GM21390 (cell line): ENCODE measurements around the gene SALL4.
"Not testable (repeated sequence)": the region's sequence is repeated elsewhere in the genome, so short reads cannot be mapped to it uniquely, and the experiment has no call there.

Source experiments
- ATAC-seq: cut with Tn5 transposase; IDR thresholded peaks from one replicate; pipeline ENCODE4 v1.9.1; 2021; ENCODE audit not compliant: unreplicated experiment

Gene SALL4

DNA sequence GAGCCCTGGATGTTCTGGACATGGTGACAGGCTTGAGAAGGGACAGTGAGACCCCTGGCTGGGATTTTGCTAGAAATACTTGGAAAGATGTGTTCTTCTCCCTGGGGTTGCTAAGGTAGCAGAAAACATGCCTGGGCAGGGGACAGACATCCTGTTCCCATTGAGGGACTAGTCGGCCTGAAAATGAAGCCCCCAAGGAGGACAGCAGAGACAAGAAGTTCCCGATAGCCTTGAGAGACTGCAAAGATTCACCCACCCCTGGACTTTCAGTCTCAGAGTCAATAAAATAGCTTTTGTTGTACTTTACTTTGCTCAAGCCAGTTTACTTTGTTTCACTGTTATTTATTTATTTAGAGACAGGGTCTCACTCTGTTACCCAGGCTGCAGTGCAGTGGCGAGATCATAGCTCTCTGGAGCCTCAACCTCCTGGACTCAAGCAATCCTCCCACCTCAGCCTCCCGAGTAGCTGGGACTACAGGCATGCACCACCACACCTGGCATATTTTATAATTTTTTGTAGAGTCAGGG is 62.5 kb downstream of the SALL4 start:
- ATAC-seq, result no peak

DNA sequence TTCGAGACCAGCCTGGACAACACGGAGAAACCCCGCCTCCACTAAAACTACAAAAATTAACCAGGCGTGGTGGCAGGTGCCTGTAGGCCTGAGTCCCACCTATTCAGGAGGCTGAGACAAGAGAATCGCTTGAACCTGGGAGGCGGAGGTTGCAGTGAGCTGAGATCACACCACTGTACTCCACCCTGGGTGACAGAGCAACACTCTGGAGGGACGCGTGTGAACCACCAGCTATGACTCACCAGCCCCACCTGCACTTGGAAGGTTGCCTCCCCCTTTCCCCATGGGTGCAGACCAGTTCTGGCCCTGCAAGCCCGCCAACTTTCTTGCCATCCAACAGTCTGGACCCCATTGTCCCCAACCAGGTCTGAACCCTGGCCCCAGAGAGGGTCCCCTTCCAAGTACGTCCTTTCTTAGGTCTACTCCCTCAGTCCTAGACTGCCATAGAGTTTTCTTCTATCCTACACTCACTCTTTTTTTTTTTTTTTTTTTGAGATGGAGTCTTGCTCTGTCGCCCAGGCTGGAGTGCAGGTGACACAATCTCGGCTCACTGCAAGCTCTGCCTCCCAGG is 63.4 kb downstream of the SALL4 start:
- ATAC-seq, result no peak

DNA sequence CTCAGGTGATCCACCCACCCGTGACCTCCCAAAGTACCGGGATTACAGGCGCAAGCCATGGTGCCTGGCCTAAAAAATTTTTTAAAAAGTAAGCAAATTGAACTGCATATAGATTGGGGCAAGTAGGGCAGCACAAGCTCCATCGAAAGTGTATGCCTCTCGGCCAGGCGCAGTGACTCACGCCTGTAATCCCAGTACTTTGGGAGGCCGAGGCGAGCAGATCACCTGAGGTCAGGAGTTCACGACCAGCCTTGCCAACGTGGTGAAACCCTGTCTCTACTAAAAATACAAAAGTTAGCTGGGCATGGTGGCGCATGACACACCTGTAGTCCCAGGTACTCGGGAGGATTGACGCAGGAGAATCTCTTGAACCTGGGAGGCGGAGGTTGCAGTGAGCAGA is 64.1 kb downstream of the SALL4 start:
- ATAC-seq, result not testable (repeated sequence)

GRCh38 chr20:51736947-51737346 is 65.4 kb downstream of the SALL4 start:
- ATAC-seq, result no peak

DNA sequence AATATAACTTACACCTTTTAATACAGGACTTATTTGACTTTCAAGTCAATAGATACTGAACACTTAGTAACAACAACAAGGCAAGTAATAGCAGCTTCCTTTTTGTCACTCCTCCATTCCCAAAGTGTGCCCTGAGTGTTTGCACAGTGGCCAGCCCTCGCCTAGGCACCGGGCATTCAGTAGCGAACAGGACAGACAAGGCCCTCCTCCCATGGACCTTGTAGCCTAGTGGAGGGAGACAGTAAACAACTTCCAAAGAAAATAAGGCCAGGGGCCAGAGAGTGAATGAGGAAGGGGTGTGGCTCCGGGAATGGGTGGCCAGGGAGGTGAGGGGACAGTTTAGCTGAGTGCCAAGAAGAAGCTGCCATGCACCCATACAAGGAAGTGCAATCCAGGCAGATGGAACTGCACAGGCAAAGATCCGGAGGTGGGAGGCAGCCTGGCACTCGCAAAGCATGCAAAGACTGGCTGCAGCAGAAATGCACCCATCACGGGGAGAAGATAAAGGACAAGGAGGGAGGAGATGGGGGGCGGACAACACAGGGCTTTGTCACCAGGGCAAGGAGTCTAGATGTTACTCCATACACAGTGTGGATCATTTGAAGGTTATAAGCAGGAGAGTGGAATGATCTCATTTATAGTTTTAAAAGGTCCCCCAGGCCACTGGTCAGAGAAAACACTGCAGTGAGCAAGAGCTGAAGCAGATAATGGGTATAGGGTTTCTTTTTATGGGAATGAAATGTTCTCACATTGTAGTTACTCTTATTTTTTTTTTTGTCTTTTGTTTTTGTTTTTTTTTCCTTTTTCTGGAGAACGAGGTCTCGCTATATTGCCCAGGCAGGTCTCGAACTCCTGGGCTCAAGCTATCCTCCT is 66.4 kb downstream of the SALL4 start:
- ATAC-seq, result no peak

DNA sequence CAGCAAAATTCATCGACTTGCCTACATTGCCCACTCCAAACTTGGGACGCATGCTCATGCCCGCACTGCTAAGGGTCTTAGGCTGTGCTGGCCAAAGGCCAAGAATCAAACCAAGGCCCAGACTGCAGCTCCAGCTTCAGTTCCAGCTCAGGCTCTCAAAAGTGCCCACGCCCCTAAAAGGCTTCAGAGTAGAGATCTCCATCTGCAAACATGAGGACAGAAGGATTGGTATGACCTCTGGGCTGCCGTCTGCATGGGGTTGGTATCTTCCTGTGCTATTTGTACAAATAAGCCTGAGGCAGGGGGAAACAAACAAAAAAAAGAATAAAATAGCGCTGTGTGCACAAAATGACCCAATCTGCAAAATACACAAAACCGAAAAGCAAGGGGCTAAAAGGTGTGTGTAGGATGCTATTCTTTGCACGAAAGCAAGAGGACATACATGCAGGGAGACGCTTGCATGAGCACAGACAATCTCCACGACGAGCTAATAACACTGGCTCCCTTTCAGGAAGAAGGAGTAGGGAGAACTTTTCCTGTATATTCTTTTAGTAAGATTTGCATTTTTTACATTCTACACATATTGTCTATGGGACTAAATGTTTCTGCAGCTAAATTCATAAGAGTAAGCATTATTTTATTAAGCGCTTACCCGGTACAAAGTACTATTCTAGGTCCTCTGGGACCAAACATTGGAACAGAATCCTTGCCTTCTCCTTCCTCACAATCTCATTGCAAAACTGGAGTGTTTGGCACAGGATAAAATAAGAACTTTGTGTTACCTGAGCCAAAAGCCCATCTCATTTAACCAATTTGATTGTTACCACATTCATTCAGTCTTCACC is 67.2 kb downstream of the SALL4 start:
- ATAC-seq, result no peak

DNA sequence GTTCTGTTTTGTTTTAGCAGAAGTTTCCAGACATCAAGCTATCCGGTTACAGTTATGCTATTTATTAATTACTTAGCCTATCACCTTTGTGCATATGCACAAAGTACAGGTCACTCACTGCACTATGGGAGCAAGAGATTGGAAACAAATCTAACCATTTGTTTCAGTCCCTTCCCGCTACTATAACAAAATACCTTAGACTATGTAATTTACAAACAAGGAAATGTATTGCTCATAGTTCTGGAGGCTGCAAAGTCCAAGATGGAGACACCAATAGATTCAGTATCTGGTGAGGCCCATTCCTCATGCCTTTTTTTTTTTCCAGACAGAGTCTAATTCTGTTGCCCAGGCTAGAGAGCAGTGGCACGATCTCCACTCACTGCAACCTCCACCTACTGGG is 69.3 kb downstream of the SALL4 start:
- no peak for ATAC-seq
